Measurements from ENCODE around the gene NFATC1.

The NFATC1 gene

DNA sequence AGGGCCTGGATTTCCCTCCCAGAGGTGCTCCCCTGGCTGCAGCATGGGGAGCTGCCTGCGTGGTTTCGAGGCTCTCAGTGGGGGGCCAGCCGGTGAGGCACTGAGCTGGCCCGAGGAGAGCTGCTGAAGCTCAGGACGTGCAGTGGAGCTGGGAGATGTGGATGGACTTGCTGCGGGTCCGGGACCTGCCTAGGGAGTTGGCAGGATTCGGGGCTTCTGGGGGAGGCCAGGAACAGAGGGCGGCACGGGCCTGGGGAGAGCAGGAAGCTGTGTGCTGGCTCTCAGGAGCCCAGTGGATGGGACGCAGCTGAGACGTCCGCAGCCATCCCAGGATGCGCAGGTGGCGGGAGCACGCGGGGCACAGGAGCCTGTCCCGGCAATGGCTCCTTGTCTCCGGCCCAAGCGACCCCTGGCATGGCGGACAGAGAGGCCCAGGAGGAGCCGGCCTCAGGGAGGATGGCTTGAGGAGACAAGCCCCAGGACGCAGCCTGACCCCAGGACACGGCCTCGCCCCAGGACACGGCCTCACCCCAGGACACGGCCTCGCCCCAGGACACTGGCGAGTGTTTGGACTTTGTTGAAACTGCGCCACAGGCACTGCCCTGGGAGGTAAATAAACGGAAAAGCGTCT is 116.1 kb downstream of the NFATC1 start:
- DNase-seq, result no peak

DNA sequence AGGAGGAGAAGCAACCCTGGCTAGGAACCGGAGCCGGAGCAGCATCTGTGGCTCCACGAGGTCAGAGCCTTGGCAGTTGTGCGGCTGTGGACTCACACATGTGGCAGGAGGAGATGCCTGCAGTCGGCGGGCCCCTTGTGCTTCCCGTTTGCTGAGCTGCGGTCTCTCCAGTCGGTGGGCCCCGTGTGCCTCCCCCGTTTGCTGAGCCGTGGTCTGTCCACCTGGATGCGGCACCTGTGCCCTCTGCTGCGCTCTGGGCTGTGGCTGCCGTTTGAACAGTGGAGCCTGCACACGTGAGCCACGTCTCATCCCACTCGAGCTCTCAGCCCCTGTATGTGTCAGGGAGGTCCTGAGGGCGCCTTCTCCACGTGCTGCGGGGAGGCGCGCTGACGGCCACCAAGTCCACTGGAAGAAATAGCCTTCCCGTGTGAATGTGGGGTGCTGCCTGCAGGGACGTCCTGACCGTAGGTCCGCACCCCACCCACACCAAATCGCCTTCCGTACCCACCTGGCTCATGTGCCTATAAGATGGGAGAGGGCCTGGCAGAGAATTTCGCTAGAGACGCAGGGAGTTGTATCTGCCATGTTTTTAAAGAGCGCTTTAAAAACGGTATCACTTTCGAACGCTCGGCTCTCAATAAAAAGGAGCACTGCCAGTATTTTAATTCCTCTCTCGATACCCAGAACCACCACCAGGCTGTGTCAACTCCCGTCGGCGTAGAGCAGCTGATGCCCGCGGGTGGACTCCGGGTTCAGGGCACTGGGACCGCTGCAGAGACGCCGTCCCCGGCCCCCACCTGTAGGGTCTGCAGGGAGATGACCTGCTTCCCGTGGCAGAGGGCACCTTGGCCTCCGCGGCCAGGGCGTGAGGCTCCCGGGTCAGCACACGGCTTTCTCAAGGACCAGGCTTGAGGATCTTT is 117.0 kb downstream of the NFATC1 start:
- DNase-seq, result no peak

DNA sequence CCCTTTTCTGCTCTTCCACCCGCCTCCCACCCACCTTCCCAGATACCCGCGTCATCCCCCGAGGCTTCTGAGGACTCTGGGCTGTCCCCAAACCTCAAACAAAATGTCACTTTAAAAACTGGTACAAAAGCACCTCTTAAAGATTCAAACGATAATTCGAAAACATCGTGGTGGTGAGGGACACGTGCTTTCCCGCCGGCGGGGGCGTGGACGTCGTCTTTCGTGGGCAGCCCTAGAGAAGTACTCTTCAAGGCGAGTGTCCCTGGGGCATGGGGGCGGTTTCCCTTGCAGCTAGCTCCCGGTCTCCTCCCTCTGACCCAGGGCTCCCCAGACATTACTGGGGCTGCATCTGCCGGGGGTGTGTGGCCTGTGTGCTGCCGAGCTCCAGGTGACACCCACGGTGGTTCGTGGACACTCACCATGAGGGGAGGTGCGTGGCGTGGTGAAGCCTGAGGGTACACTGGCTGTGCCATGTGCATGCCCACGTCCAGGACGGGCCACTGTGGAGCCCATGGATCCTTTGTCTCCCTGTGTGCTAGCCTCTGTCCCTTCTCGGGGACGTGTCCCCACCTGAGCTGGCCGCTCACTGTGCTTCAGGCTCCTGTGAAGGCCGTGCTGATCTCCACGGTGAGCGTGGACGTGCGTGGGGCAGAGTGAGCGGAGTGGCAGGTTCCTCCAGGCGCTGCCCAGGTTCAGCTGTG is 117.8 kb downstream of the NFATC1 start:
- DNase-seq, result no peak

DNA sequence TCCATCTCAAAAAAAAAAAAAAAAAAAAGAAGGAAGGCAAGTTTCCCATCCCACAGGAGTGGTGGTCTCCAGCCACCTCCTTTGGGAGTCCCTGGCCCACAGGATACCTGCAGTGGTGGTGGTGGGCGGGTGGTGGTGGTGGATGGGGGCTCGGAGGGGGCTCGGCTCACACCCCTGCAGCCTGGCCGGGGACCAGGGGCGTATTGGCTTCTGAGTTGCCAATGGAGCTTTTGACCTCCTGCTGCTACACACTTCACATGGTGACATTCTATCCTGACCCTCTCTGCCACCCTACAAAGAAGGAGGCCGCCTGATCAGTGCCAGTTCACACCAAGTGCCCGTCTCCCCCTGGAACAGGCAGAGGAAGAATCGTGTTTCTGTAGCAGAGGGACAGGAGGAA is 119.6 kb downstream of the NFATC1 start:
- no peak for DNase-seq

DNA sequence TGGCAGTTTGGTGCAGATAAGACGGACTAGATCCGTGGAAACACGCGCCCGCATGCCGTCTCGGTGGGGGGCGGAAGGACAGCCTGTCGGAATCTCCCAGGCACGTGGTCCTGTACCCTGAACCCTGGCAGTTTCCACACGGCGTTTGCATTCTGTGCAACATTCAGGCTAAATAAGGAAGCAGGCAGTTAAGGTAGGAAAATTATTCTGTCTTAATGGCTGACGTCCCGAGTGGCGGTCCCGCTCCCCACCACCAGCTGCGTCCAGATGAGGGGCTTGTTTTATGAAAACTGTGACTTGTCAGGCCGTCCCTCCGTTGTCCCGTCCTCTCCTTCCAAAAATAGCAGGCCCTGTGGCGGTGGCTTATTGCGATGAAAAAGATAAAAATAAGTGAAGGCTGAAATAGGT is 120.2 kb downstream of the NFATC1 start:
- no peak for DNase-seq

DNA sequence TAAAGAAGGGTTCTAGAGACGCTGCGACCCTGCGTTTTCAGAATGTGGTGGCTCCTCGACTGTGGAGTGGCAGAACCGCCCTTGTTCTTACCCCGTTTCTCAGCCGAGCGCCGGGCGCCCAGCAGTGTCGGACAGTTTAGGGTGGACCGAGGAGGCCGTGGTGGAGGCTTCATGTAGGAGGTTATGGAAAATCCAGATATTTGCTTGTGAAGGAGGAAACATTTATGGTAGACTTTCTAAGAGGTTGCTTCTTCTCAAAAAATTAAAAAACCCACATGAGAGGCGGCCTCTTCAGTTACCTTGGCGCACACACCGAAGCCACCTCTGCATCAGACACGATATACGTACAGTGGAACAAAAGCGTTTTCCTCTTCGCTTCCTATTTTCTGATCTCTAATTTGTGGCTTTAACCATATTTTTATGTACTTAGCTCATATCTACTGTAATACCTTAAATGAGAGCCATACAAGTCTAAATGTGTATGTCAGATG is 120.8 kb downstream of the NFATC1 start:
- no peak for DNase-seq

DNA sequence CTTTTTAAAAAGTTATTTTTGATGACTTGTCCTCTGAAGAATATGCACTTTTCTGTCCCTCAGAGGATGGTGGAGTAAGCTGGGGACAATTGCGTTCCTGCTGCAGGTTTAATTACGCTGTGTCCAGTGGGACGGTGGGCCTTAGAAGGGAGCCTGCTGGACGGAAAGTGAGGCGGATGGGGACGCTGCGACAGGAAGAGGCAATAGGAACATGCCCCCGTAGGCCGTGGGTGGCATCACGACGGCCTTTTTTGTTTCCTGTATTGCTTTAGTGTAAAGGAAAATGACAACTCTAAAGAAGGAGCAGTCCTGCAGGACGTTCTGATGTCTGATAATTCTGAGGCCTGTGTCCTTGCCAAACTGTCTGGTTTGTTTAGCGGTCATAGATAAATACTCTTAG is 121.6 kb downstream of the NFATC1 start:
- DNase-seq, result no peak

DNA sequence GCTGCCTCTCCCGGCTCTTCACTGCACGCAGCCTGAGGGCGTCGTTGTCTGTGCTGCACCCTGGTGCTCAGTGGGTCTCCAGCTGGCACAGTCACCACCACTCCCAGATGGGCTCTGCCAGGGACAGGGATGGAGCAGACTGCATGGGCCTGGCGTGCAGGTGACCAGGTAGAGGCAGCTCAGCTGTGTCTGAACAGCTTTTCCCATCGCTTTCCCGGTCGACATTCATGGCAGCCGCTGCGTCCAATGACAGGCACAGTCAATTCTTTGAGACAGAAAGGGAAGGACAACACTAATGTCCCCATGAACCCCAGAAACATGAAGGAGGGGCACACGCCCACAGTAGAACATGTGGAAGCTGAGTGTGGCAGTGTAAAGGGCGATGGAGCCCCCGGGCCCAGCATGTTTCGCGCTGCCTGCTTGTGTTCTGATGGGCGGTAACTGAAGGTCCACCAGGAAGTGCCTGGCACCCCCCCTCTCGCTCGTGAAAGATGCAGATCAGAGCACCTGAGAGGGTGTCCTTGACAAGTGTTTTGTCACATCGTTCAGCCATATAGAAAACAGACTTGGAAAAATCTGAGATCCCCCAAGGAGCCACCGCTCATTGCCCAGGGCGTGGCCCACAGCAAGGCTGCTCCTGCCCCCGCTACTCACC is 122.4 kb downstream of the NFATC1 start:
- no peak for DNase-seq

DNA sequence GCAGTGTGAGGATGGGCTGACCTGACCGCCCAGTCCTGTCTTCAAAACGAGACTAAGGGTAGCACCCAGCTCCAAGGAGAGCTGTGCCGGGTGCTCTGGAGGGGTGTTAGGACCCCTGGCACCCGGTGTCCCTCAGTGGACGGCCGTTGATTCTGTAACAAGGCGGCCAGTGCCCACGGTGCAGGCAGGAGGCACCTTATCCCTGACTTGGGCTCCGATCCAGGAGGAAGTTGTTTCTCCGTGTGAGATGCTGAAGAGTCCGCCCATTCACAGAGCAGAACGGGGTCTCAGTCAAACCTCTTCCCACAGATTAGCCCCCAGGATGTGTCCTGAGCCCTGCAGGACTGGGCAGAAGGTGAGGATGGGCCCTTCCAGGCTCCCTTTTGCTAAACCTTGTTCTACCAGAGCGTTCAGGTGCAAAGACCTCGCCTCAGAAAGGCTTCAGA is 123.0 kb downstream of the NFATC1 start:
- DNase-seq, result no peak

DNA sequence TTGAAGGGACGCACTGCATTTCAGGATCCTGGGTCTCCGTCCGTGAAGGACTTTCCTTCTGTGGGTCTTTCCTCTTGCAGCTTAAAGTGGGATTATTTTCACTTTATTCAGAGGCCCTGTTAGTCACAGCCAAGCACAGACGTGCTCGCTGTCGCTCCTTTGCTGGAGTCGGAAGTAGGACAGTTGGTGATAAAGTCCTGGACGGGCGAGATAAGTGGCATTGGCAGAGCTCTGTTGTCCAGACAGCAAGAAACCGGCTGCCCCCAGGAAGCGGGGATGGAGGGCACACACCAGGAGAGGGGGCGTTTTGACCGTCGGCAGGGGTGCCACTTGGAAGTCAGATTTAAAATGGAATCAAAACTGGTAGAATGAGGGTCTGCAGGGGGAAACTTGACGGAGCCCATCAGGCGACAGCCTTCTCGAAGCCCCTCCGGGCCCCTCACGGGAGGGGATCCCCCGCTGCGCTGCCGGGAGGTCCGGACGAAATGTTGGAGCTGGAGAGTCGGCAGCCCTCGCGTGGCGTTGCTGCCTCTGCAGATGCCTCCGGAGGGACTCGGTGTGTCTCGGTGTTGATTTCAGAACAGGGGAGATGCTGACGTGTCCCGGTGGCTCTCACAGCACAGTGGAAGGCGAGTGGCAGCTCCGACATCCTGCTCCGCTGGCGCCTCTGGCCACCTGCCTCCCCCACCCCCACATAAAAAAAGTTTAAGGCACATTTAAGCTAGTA is 124.2 kb downstream of the NFATC1 start:
- DNase-seq, result peak; percentile 56

DNA sequence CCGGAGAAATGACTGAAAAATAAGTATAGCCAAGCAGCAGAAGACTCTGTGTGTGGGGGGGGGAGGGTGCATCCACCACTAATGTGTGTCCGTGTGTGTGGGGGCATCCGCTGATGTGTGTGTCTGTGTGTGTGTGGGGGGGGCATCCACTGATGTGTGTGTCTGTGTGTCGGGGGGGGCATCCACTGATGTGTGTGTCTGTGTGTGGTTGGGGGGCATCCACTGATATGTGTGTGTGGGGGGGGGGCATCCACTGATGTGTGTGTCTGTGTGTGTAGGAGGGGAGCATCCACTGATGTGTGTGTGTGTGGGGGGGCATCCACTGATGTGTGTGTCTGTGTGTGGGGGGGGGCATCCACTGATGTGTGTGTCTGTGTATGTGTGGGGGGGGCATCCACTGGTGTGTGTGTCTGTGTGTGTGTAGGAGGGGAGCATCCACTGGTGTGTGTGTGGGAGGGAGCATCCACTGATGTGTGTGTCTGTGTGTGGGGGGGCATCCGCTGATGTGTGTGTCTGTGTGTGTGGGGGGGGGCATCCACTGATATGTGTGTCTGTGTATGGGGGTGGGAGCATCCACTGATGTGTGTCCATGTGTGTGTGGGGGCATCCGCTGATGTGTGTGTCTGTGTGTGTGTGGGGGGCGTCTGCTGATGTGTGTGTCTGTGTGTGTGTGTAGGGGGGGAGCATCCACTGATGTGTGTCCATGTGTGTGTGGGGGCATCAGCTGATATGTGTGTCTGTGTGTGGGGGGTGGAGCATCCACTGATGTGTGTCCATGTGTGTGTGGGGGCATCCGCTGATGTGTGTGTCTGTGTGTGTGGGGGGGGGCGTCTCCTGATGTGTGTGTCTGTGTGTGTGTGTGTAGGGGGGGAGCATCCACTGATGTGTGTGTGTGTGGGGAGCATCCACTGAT is 125.0 kb downstream of the NFATC1 start:
- DNase-seq, result no peak

DNA sequence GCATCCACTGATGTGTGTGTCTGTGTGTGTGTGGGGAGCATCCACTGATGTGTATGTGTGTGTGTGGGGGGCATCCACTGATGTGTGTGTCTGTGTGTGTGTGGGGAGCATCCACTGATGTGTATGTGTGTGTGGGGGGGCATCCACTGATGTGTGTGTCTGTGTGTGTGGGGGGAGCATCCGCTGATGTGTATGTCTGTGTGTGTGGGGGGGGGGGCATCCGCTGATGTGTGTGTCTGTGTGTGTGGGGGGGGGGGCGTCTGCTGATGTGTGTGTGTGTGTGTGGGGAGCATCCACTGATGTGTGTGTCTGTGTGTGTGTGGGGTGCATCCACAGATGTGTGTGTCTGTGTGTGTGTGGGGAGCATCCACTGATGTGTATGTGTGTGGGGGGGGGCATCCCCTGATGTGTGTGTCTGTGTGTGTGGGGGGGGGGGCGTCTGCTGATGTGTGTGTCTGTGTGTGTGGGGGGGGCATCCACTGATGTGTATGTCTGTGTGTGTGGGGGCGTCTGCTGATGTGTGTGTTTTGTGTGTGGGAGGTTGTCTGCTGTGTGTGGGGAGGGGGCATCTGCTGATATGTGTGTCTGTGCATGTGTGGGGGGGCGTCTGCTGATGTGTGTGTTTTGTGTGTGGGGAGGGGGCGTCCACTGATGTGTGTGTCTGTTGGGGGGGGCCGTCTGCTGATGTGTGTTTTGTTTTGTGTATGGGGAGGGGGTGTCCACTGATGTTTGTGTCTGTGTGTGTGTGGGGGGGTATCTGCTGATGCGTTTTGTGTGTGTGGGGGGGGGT is 125.9 kb downstream of the NFATC1 start:
- DNase-seq, result no peak

DNA sequence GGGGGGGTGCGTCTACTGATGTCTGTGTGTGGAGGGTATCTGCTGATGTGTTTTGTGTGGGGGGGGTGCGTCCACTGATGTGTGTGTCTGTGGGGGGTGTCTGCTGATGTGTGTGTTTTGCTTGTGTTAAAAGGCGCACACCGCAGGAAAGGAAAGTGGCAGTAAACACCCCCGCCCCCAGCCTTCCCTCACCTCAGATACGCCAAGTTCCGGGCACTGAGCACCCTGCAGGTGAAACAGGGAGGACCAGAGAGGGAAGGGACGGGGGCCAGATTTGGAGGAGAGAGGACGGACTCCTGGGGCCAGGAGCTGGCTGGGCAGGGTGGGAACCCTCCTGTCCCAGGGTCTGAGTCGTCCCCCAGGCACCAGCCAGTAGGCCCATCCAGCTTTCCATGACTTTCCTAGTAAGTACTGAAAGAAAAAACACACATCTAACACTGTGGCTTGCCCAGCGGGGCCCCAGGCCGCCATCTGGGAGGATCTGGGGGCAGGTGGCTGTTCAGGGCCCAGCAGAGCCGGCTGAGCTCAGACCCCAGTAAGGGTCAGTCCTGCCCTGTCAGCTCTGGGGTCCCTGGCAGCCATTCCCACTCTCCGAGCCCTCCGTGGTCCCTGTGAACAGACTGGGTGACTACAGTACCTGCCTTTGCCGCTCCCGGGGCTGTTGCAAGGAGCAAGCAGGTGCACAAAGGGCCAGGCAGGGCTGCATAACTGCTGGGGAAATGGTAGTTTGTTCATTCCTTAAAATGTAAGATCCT is 126.9 kb downstream of the NFATC1 start:
- DNase-seq, result no peak

DNA sequence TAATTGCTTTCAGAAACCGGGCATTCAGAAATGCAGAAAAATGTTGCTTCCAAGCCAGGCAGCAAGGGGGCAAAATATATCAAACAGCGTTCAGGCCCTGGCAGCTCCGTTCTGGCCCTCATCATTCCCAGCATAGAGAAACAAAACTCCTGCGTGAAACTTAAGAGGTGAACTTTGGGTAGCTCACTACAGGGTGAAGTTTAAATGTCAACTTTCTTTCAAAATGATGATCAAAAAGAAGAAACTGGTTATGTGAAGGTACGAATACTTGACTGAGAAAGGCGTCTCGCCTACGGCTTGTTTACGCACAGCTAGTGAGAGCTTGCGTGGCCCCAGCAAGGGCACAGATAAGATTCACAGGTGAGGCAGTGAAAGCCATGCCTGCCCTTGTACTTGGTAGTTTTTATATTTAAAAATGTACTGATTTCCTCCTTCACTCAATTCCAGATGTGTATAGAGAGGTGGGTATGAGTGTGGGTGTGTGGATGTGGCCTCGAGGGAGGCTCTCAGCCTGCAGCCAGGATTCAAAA is 127.5 kb downstream of the NFATC1 start:
- DNase-seq, result no peak

DNA sequence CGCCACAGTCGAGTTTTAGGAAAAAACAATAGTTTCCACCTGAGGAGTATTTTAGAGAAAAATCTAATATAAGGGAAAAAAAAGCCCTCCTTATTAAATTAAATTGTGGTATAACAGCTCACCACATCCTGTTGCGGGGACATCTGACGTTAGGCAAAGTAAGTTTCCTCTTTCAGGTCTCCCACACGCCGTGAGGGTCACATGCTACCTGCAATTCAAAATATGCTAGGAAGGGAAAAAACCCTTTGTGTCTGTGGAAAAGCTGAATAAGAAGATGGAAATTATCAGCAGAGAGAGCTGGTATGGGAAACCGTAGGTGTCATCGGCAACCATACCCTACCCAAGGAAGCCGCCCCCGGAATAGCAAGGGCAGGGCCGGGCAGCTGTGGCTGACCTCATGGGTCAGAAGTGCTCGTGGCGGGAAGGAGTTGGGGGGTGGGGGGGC is 128.0 kb downstream of the NFATC1 start:
- no peak for DNase-seq

DNA sequence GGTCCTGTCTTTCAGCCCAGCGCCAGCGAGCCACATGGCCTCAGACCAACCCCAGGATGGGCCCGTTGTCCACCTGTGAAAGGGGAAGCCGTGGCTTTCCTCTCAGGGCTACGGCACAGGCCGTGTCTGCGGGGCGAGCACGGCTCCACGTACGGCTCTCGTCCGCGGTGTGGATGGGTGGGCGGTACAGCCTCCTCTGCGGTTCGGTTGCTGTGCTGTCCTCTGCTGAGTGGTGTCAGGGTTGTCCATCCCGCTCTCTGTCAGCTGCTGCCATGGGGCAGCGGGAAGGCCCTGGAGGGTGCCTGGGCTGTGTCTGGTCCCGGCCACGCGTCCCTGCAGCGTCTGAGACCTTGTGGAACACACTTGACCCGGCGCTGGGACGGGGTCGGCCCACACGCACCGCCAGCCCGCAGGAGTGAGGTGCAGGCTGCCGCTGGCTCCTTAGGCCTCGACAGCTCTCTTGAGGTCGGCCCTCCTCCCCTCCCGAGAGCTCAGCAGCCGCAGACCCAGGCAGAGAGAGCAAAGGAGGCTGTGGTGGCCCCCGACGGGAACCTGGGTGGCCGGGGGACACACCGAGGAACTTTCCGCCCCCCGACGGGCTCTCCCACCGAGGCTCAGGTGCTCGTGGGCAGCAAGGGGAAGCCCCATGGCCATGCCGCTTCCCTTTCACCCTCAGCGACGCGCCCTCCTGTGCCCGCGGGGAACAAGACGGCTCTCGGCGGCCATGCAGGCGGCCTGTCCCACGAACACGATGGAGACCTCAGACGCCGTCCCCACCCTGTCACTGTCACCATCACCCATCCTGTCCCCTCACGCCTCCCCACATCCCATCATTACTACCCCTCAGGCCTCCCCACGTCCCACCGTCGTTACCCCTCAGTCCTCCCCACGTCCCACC is 128.7 kb downstream of the NFATC1 start:
- no peak for DNase-seq

DNA sequence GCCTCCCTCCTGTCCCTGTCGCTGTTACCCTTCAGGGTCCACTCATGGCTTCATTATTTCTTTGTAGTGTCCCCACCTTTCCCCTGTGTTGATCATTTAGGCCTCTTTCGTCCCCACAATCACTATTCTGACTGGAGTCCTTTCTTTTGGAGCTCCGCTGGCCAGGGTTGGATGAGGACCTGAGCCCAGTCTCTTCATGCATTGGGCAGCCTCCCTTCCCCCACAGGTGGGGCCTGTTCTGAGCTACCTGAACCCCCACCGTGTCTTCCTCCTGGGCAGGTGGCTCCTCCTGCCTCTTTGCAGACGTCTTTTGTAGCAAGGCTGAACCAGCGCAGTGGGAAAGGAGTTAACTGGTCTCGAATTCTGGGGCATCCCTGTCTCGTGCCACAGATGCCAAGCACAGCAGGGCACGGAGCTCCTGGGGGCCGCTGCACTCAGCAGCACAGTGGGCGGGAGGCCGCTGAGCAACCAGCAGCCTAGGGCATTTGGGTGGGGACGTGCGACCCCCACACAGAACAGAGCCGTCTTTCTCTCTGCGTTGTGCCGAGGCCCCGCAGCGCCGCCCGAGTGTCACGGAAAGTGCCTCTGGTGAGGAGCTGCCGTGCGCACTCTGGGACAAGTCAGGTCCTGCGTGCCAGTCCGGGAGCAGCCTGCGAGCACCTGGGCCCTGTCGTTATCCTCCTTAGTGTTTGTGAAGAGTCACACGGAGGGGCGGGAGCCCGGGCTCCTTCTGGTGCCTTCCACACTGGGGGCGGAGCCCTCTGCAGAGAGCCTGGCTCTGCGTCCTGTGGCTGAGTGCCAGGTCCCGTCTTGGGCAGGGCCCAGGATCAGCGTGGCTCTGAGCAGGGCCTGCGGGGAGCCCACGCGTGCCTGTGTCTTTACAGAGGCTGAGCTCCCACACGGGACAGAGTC is 130.1 kb downstream of the NFATC1 start:
- DNase-seq, result no peak
